Memory B cell (primary cell): Measurements from ENCODE around the gene SMIM41.

Experiments
- ATAC-seq: fragments of 150-1000 bp; cut with Tn5 transposase; 2 replicates; pipeline ENCODE4 v1.10.0; 2021; ENCODE audit warnings: low read depth, mild to moderate bottlenecking, moderate library complexity
- DNase-seq, 2 donors: peaks; one replicate each; pipeline ENCODE4 v3.0.0; 2022; ENCODE audit warnings: low spot score in 2 of 2
- H3K27ac Mint-ChIP-seq: one replicate; pipeline ENCODE4 v1.8.0; 2022; ENCODE audit warnings: mild to moderate bottlenecking, moderate library complexity, mixed read lengths
- H3K27me3 Mint-ChIP-seq: one replicate; pipeline ENCODE4 v1.8.0; 2022; ENCODE audit warnings: mixed read lengths
- H3K36me3 Mint-ChIP-seq: one replicate; pipeline ENCODE4 v1.8.0; 2022; ENCODE audit warnings: mild to moderate bottlenecking, mixed read lengths
- H3K4me1 Mint-ChIP-seq: one replicate; pipeline ENCODE4 v1.8.0; 2022; ENCODE audit warnings: mixed read lengths
- H3K4me3 Mint-ChIP-seq: one replicate; pipeline ENCODE4 v1.8.0; 2022; ENCODE audit warnings: mild to moderate bottlenecking, moderate library complexity, mixed read lengths
- H3K9me3 Mint-ChIP-seq: one replicate; pipeline ENCODE4 v1.8.0; 2022; ENCODE audit warnings: mixed read lengths

SMIM41 gene

DNA sequence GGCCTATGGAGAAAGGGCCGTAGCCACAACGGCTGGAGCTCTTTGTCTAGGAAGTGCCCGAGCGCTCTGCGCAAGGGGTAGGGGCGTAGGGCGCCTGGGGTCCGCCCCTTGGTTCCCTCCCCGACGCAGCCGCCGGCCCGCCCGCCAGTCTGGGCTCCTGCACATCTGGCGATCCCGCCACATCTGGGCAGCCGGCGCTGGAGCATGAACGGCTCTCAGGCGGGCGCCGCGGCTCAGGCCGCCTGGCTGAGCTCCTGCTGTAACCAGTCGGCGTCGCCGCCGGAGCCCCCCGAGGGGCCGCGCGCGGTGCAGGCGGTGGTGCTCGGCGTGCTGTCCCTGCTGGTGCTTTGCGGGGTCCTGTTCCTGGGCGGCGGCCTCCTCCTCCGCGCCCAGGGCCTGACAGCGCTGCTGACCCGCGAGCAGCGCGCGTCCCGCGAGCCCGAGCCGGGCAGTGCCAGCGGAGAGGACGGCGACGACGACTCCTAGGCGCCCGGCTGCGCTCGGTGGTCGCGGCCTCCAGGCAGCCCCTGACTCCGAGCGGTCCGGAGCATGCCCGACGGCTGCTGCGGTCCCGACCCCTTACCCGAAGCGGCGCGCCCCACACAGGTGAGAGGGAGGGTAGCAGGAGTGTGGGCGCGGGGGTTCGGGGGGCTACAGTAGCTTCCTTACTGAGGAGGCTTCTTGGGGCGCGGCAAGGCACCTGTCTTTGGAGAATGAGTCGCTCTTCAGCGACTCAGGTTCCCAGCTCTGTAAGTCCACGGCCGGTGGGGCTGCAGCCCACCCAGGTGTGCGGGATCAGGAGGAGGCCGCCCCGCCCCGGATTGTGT lies at the start of gene SMIM41:
TSS of gene SMIM41 (plus strand) at position 129 of the 827 bp plus-strand sequence. CDS start at position 205, 76 bp downstream.
- ATAC-seq (no peak), DNase-seq (no peak)
- no peak within 1 kb of the TSS for H3K4me3 Mint-ChIP-seq
- peaks cover 16% of the 10 kb centered on the region for H3K4me1 Mint-ChIP-seq
- H3K27me3 Mint-ChIP-seq: no peaks in the 10 kb centered on the region
- H3K27ac Mint-ChIP-seq: peak within 1 kb of the TSS; percentile 54
- H3K9me3 Mint-ChIP-seq: no peaks in the 10 kb centered on the region
- peaks cover 13% of the 10 kb centered on the region for H3K36me3 Mint-ChIP-seq

DNA sequence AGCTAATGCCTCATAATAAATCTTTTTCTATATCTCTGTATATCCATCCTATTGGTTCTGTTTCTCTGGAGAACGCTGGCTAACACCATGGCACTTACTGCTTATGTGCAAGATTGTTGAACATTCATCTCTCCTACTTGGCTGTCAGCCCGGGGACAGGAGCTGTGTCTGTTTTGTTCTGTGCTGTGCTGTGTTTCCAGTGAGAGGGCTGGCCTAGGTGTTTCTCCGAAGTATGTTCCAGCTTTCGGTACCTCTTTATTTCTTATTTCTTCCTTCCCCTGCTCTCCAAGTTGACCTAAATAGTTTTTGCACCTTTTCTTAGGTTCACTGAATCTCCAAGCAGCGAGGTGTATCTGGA lies 47.1 kb upstream of the SMIM41 start:
- H3K9me3 Mint-ChIP-seq: no peaks in the 10 kb centered on the region
- H3K27ac Mint-ChIP-seq: peak overlapping the region; percentile 93
- peak overlapping the region; percentile 84 for H3K4me3 Mint-ChIP-seq
- ATAC-seq: peak; percentile 4
- DNase-seq: no peak
- H3K27me3 Mint-ChIP-seq: no peaks in the 10 kb centered on the region
- no peaks in the 10 kb centered on the region for H3K36me3 Mint-ChIP-seq
- peaks cover 21% of the 10 kb centered on the region for H3K4me1 Mint-ChIP-seq

DNA sequence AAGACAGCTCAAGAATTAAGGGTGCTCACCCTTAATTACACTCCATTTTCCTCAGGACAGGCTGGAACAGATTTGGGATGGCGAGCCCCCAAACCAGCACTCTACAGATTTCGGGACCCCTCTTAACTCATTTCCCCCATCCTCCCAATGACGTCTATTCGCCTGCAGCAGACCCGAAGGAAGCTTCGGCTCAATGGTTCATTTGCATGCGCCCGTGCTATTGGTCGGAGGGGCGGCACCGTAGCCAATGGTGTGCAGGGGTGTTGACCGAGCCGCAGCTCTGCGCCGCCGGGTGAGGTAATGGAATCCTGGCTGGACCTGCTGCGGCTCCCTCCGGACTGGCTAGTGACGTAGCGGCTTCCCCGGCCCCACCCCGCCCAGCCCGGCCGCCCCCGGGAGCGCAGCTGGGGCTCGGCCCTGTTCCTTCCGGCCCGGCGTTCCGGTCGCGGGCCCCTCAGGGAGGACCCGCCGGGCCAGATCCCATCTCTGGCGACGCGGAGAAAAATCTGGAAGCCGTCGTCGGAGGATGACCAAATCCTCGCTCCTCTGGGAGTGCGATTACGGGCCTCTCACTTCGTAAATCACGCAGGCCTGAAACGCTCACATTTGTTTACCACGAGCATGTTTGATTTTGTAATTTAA lies 46.6 kb upstream of the SMIM41 start:
- Mint-ChIP-seq H3K36me3 (no peaks in the 10 kb centered on the region), H3K9me3 (no peaks in the 10 kb centered on the region), H3K27ac (peak overlapping the region; percentile 93), H3K4me3 (peak overlapping the region; percentile 84), H3K4me1 (peaks cover 21% of the 10 kb centered on the region), H3K27me3 (no peaks in the 10 kb centered on the region)
- peak; percentile 78 for ATAC-seq
- peak; percentile 79 to 82 for DNase-seq

DNA sequence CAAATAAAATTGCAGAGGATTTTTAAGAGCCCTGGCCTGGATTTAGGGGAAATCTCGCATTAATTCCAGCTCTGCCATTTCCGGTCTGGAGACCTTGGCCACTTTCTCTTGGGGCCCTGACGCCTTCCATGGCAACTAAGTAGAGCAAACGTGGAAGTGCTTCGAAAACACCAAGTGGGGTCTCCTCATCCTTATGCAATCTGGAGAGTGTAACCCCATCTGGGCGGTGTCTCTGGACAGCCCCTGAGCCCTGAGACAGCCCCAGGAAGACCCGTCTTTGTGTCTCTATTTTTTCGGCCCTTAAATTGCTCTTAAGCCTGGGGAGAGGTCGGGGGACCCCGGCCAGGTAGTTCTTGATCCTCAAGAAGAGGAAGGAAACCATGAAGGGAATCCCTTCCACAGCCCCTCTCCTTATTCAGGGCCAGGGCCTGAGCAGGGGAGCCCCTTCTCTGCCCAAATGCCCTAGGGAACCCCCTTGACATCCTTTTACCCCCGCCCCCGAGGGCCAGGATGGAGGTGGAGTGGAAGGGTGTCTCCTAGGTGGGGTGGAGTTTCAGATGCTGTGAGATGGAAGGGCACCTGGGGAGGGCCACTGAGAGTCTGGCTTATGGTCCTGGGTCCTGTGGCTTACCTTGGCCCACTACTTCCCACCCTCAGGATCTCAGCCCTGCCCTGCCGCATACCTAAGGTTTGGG lies 45.9 kb upstream of the SMIM41 start:
- Mint-ChIP-seq H3K4me1 (peaks cover 21% of the 10 kb centered on the region), H3K4me3 (peak overlapping the region; percentile 84), H3K9me3 (no peaks in the 10 kb centered on the region), H3K27me3 (no peaks in the 10 kb centered on the region), H3K36me3 (no peaks in the 10 kb centered on the region), H3K27ac (peak overlapping the region; percentile 93)
- ATAC-seq (no peak), DNase-seq (no peak)

DNA sequence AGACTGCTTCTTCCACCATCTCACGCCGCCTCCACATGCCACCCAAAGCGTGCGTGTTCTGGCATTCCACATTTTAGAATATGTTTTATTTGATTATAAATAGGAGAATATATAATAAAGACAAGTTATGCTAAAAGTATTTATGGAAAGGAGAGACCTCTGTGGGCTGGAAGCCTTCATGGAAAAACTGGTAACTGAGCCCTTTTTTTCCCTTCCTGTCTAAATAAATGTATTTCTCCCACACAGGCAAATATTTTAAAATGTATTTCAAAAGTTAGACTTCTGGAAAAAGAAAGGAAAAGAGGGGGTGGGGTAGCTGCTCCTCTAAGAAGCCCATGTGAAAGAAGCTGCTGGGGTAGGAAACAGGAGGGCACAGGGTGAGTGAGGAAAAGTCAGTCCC lies 44.3 kb upstream of the SMIM41 start:
- Mint-ChIP-seq H3K4me3 (no peak overlapping the region), H3K4me1 (peaks cover 24% of the 10 kb centered on the region), H3K36me3 (no peaks in the 10 kb centered on the region), H3K27me3 (no peaks in the 10 kb centered on the region), H3K9me3 (no peaks in the 10 kb centered on the region), H3K27ac (no peak overlapping the region)
- ATAC-seq (no peak), DNase-seq (no peak)

DNA sequence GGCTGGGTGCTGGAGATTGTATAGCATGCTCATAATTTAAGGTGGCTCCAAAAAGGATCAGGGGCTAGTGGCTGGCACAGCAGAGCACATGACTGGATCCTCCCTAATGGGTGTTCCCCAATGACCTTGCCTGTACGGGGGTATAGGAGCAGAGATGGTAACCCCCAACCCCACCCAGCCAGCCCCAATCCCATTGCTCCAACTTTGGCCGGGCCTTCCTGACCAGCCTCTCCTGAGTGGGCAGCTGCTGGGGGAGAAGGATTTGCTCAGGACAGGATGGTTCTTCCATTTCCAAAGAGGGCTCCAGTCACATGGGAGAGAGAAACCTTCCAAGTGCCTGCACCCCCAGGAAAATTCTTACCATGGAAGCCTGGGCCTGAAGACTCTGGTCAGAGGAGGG lies 43.6 kb upstream of the SMIM41 start:
- no peak for ATAC-seq
- Mint-ChIP-seq H3K9me3 (no peaks in the 10 kb centered on the region), H3K36me3 (no peaks in the 10 kb centered on the region)

DNA sequence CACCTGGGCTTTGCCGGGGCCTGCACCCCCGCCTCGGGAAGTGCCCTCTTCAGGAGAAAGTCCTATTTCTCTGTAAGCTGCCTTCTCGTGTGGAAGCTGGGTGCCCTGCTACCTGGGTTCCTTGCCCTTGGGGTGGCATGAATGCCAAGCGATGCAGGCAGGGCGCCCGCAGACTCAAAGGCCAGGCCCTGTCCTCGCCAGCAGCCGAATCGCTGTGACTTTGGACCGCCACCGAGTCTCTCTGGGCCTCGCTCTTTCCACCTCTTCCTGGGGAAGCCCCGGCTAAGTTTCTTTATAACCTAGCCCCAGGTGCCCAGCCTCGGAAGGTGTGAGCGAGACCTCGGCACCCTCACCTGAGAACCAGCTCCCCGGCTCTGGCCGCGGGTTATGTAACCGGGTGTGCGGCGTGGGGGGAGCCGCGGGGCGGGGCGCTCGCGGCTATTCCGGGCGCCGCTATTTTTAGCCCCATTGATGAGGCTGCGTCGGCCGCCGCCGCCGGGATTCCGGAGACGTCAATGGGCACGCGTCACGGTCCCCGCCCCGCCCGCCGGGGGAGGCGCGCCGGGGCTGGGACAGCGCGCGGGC lies 42.8 kb upstream of the SMIM41 start:
- H3K27me3 Mint-ChIP-seq: no peaks in the 10 kb centered on the region
- no peaks in the 10 kb centered on the region for H3K9me3 Mint-ChIP-seq
- DNase-seq (peak; percentile 84 to 87), ATAC-seq (peak; percentile 68)
- peaks cover 31% of the 10 kb centered on the region for H3K4me1 Mint-ChIP-seq
- peak overlapping the region; percentile 73 for H3K4me3 Mint-ChIP-seq
- no peaks in the 10 kb centered on the region for H3K36me3 Mint-ChIP-seq
- H3K27ac Mint-ChIP-seq: peak overlapping the region; percentile 78

More for the DNA sequence above, 43.6 kb upstream of the SMIM41 start:
- DNase-seq: no peak
- peak overlapping the region; percentile 73 for H3K4me3 Mint-ChIP-seq
- peak overlapping the region; percentile 78 for H3K27ac Mint-ChIP-seq
- no peaks in the 10 kb centered on the region for H3K27me3 Mint-ChIP-seq
- H3K4me1 Mint-ChIP-seq: peaks cover 28% of the 10 kb centered on the region

DNA sequence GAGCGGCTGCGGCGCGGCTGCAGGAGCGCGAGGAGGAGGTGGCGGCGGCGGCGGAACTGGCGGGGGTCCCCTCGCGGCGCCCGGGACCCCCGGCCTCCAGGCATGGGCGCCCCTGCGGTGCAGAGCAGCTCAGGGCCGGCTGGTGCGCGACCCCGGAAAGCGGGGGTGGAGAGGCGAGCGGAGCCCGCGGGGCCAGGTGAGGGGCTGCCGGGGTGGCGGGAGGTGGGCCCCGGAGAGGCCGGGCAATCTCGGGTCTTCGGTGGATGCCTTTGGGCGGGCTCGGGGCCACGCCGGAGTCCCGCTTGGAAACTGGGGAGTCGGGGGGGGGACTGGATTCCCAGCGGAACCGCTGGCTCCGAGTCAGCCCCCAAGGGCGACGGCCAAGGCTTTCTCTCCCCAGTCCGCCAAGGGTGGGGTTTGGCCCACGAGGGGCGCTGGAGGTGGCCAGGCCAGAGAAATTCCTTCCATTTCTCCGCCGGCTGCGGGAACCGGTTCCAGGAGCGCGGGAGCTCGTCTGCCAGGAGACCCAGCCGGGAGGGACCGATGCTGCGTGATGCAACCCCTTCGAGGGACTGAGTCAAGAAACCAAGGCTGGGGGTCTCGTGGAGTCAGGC lies 42.1 kb upstream of the SMIM41 start:
- peak overlapping the region; percentile 72 for H3K4me3 Mint-ChIP-seq
- ATAC-seq (no peak), DNase-seq (peak in 1 of 2 donors; percentile 54)
- H3K27me3 Mint-ChIP-seq: no peaks in the 10 kb centered on the region
- no peaks in the 10 kb centered on the region for H3K9me3 Mint-ChIP-seq
- H3K36me3 Mint-ChIP-seq: no peaks in the 10 kb centered on the region
- peaks cover 36% of the 10 kb centered on the region for H3K4me1 Mint-ChIP-seq
- no peak overlapping the region for H3K27ac Mint-ChIP-seq

DNA sequence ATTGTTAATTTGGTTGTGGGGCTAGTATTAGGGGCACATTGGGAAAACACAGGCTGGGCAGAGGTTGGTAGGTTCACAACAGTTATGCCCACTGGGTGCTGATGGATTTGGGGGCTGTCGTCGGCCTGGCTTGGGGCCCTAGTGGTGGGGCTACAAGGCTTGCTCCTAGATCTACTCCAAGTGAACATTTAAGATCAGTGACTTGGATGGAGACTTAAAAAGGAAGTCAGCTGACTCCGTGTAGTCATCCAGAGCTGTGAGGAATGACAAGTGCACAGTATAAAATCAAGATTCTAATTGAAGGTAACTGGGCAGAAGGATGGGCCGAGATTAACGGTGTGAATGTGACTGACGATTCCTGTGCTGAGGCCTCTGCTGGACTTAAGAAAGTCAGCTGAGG lies 41.1 kb upstream of the SMIM41 start:
- Mint-ChIP-seq H3K27me3 (no peaks in the 10 kb centered on the region), H3K4me1 (peaks cover 33% of the 10 kb centered on the region), H3K27ac (peak overlapping the region; percentile 62), H3K4me3 (peak overlapping the region; percentile 50), H3K36me3 (no peaks in the 10 kb centered on the region), H3K9me3 (no peaks in the 10 kb centered on the region)
- ATAC-seq: no peak
- no peak for DNase-seq

DNA sequence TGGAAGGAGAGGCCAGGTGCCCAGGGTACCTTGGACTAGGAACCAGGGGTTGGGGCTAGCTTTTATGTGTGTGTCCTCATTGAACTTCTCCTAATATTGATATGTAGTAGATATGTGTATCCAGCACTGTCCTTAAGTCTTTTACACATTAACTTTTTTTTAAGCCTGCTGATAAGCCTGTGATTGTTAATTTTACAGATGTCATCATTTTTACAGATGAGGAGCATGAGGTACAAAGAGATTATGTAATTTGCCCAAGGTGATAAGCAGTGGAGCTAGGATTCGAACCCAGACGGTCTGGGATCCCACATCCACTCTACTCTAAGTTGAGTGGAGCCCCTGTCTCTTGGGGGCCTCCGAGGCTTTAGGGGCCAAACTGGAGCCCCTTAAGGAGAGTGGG lies 38.5 kb upstream of the SMIM41 start:
- Mint-ChIP-seq H3K27me3 (no peaks in the 10 kb centered on the region), H3K36me3 (no peaks in the 10 kb centered on the region), H3K4me1 (peaks cover 31% of the 10 kb centered on the region), H3K9me3 (no peaks in the 10 kb centered on the region), H3K27ac (peak overlapping the region; percentile 71), H3K4me3 (no peak overlapping the region)
- no peak for ATAC-seq
- no peak for DNase-seq

DNA sequence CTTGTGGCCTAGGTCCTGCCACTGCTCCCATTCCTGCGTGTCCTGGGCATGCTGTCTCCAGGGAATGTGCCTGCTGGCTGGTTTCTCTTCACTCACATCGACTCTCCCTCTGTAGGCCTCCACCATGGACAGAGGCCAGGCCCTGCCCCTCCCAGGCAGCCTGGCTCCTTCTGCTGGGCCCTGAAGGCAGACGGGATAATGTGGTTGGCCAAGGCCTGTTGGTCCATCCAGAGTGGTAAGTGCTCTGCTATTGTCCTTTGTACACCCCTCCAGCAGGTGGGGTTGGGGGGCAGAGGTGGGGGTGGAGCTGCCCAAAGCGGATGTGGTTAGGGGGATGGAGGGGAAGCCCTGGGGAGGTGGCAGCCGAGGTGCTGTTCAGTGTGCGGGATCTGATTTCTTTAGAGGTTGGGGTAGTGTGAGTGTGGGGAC lies 37.8 kb upstream of the SMIM41 start:
- H3K9me3 Mint-ChIP-seq: no peaks in the 10 kb centered on the region
- H3K27ac Mint-ChIP-seq: peak overlapping the region; percentile 70
- H3K27me3 Mint-ChIP-seq: no peaks in the 10 kb centered on the region
- H3K4me3 Mint-ChIP-seq: peak overlapping the region; percentile 81
- H3K4me1 Mint-ChIP-seq: peaks cover 29% of the 10 kb centered on the region
- ATAC-seq (peak; percentile 70), DNase-seq (peak in 1 of 2 donors; percentile 55)
- H3K36me3 Mint-ChIP-seq: no peaks in the 10 kb centered on the region

DNA sequence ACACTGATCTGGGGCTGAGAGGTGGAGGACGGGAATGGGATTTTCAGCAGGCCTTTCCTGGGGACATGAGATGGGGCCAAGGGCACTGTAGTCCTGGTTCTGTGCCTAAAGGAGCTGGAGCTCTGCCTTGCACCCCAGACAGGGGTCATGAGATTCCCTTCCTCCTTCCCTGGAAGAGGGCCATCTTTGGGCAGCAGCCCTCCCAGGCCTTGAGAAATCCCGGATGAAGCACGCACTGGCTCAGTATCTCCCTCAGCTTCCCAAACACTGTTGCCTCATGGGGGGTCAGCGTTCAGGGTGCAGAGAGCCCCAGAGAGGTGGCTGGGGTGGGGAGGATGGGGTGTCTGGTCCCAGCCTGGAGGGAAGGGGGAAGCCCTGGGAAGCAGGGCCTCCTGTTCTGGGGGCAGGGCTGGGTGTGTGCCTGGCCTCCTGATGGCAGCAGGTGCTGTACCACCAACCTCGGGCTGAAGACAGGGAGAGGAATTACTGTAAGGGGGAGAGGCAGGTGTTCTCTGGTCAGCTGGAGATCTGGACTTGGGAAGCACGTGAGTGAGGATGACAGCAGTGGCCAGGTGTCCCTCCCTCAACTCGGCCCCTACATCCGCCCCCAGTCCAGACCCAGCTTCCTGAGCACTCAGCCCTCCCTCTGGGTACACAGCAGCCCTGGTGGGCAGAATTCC lies 36.7 kb upstream of the SMIM41 start:
- H3K4me1 Mint-ChIP-seq: peaks cover 29% of the 10 kb centered on the region
- ATAC-seq: no peak
- H3K27ac Mint-ChIP-seq: peak overlapping the region; percentile 70
- no peak for DNase-seq
- H3K27me3 Mint-ChIP-seq: no peaks in the 10 kb centered on the region
- H3K9me3 Mint-ChIP-seq: no peaks in the 10 kb centered on the region
- H3K4me3 Mint-ChIP-seq: no peak overlapping the region
- no peaks in the 10 kb centered on the region for H3K36me3 Mint-ChIP-seq
